ENCODE data around the gene GIMD1. TPM values are rescaled to one million over a fixed set of nuclear protein-coding genes. Genes with fewer than 3 reads are reported as not detected.

Gene GIMD1
- total RNA-seq, 1 donor from 2014 or later, result not detected

GRCh38 chr4:106370214-106370613 lies 1.6 kb upstream of the GIMD1 start:
- H3K4me3 Mint-ChIP-seq, result no peak overlapping the region
- no peak for TF ChIP-seq CTCF (conservative IDR thresholded peaks at IDR 0.05)
- no peaks in the 10 kb centered on the region for H3K36me3 Mint-ChIP-seq (ENCODE audit: low read depth)
- no peak for DNase-seq (ENCODE audit: low read depth, low spot score)
- no peak overlapping the region for H3K27ac Mint-ChIP-seq (ENCODE audit: unreplicated experiment)
- no peaks in the 10 kb centered on the region for H3K4me1 Mint-ChIP-seq
- H3K27me3 Mint-ChIP-seq (ENCODE audit: low read depth), result peaks cover 16% of the 10 kb centered on the region
- H3K9me3 Mint-ChIP-seq, result no peaks in the 10 kb centered on the region

- H3K27ac Mint-ChIP-seq (ENCODE audit: unreplicated experiment), result no peak overlapping the region
- H3K9me3 Mint-ChIP-seq, result no peaks in the 10 kb centered on the region
- peaks cover 16% of the 10 kb centered on the region for H3K27me3 Mint-ChIP-seq (ENCODE audit: low read depth)
- no peaks in the 10 kb centered on the region for H3K36me3 Mint-ChIP-seq (ENCODE audit: low read depth)
- no peaks in the 10 kb centered on the region for H3K4me1 Mint-ChIP-seq
- no peak overlapping the region for H3K4me3 Mint-ChIP-seq
- peak; percentile 20 for DNase-seq (ENCODE audit: low read depth, low spot score)
- peak; percentile 80 for TF ChIP-seq CTCF (conservative IDR thresholded peaks at IDR 0.05)
Observed at GRCh38 chr4:106369456-106370060, 980 bp upstream of the GIMD1 start.

- no peak overlapping the region for H3K27ac Mint-ChIP-seq (ENCODE audit: unreplicated experiment)
- peaks cover 9% of the 10 kb centered on the region for H3K27me3 Mint-ChIP-seq (ENCODE audit: low read depth)
- TF ChIP-seq CTCF (conservative IDR thresholded peaks at IDR 0.05), result no peak
Observed at GRCh38 chr4:106367072-106367471, 1.5 kb downstream of the GIMD1 start.

GRCh38 chr4:106366026-106366425 lies 2.6 kb downstream of the GIMD1 start:
- peaks cover 6% of the 10 kb centered on the region for H3K27me3 Mint-ChIP-seq (ENCODE audit: low read depth)
- no peak overlapping the region for H3K27ac Mint-ChIP-seq (ENCODE audit: unreplicated experiment)
- DNase-seq (ENCODE audit: low read depth, low spot score), result no peak
- no peak for TF ChIP-seq CTCF (conservative IDR thresholded peaks at IDR 0.05)
- no peaks in the 10 kb centered on the region for H3K4me1 Mint-ChIP-seq
- no peak overlapping the region for H3K4me3 Mint-ChIP-seq
- H3K9me3 Mint-ChIP-seq, result no peaks in the 10 kb centered on the region
- no peaks in the 10 kb centered on the region for H3K36me3 Mint-ChIP-seq (ENCODE audit: low read depth)

More at GRCh38 chr4:106367072-106367471, 1.5 kb downstream of the GIMD1 start:
- no peaks in the 10 kb centered on the region for H3K4me1 Mint-ChIP-seq
- no peaks in the 10 kb centered on the region for H3K9me3 Mint-ChIP-seq
- no peak overlapping the region for H3K4me3 Mint-ChIP-seq
- no peaks in the 10 kb centered on the region for H3K36me3 Mint-ChIP-seq (ENCODE audit: low read depth)
- DNase-seq (ENCODE audit: low read depth, low spot score), result no peak

GRCh38 chr4:106365613-106366012 lies 3.0 kb downstream of the GIMD1 start:
- H3K4me1 Mint-ChIP-seq, result no peaks in the 10 kb centered on the region
- H3K36me3 Mint-ChIP-seq (ENCODE audit: low read depth), result no peaks in the 10 kb centered on the region
- no peak for DNase-seq (ENCODE audit: low read depth, low spot score)
- no peak overlapping the region for H3K27ac Mint-ChIP-seq (ENCODE audit: unreplicated experiment)
- no peak overlapping the region for H3K4me3 Mint-ChIP-seq
- peaks cover 5% of the 10 kb centered on the region for H3K27me3 Mint-ChIP-seq (ENCODE audit: low read depth)
- no peaks in the 10 kb centered on the region for H3K9me3 Mint-ChIP-seq
- no peak for TF ChIP-seq CTCF (conservative IDR thresholded peaks at IDR 0.05)

Measured in neural crest cell (in vitro differentiated cells).